Adrenal gland (tissue), 12 donors: ENCODE results near the gene BIK. TPM values are rescaled to one million over a fixed set of nuclear protein-coding genes. Genes with fewer than 3 reads are reported as not detected.

ENCODE experiments used
- DNase-seq, 7 donors: peaks; one replicate each; pipeline ENCODE4 v3.0.0-alpha.2; 2019 to 2020
- H3K27ac ChIP-seq, 5 donors: fragments of 200-600 bp; sonication (generic) in 4 of 5; 1 replicate in 3 of 5; 2 replicates in 2 of 5; pipeline versions ENCODE4 v1.5.1 to v1.8.0; 2016 to 2020; ENCODE audit warnings: mild to moderate bottlenecking in 1 of 5
- H3K27me3 ChIP-seq: fragments of 200-600 bp; 2 replicates; pipeline ENCODE4 v1.8.0; 2021
- H3K36me3 ChIP-seq, 2 donors: fragments of 200-600 bp; replicated peaks in 1 of 2; 1 replicate in 1 of 2; 2 replicates in 1 of 2; pipeline versions ENCODE4 v1.5.1 to v1.8.0; 2018 to 2022
- H3K4me1 ChIP-seq, 2 donors: fragments of 200-600 bp; replicated peaks in 1 of 2; 1 replicate in 1 of 2; 2 replicates in 1 of 2; pipeline versions ENCODE4 v1.5.1 to v1.8.0; 2018 to 2021
- H3K4me3 ChIP-seq, 4 donors: fragments of 200-600 bp; sonication (generic) in 3 of 4; one replicate each; pipeline ENCODE4 v1.5.1; 2016 to 2018
- H3K9me3 ChIP-seq, 3 donors: fragments of 200-600 bp; sonication (generic) in 1 of 3; replicated peaks in 1 of 3; 1 replicate in 2 of 3; 2 replicates in 1 of 3; pipeline versions ENCODE4 v1.5.1 to v1.8.0; 2016 to 2021
- CTCF ChIP-seq, 6 experiments: fragments of 450-650 bp in 4 of 6; fragments of 200-600 bp in 2 of 6; sonication (generic) in 1 of 6; IDR thresholded peaks; 1 replicate in 5 of 6; 2 replicates in 1 of 6; pipeline versions ENCODE4 v1.5.1 to v1.8.0; 2016 to 2021; ENCODE audit warnings: antibody characterized with exemption in 6 of 6, mild to moderate bottlenecking in 2 of 6, moderate library complexity in 1 of 6
- POLR2A ChIP-seq, 2 donors: fragments of 450-650 bp; IDR thresholded peaks; one replicate each; pipeline ENCODE4 v1.6.1; 2017; ENCODE audit warnings: antibody characterized with exemption in 2 of 2, mild to moderate bottlenecking in 2 of 2, moderate library complexity in 1 of 2
- WGBS, 4 donors: extraction: QIAGEN DNeasy Blood & Tissue Kit in 2 of 4; methylation state at CpG; one replicate each; pipeline versions ENCODE4 v1.1.5 to v1.1.7; 2013 to 2017; 5-methylcytosine and 5-hydroxymethylcytosine counted together
- intact Hi-C, 2 donors: fragments of 100-400 bp; cut with DNase I; formaldehyde crosslinking; loops; one replicate each; pipeline versions ENCODE4 v1.14.1 to v1.15.0; 2022 to 2023
- polyA plus RNA-seq, 3 donors: library from polyadenylated mRNA; stranded (reverse); fragments of 200-250 nt in 2 of 3; fragments of 350-450 nt in 1 of 3; fragmentation: Illumina TruSeq in 1 of 3; extraction: RNeasy Lipid Tissue Mini Kit (QIAGEN cat#74804) in 1 of 3; gene quantifications; one replicate each; pipeline ENCODE4 v1.2.3, GENCODE V29; 2013 to 2014
- total RNA-seq, 9 donors: library from RNA; depleted of rRNA in 4 of 9; stranded (reverse); fragments of >200 nt in 4 of 9; fragments of 120-200 nt in 1 of 9; fragmentation: NEBNext Ultra II Directional in 1 of 9; extraction: Animal tissue kit (Norgen Biotek cat#: 25700) in 1 of 9; gene quantifications; one replicate each; pipeline versions ENCODE4 v1.1.0 to v1.2.4, GENCODE V29; 2013 to 2023
- donor health status: healthy with polysubstance abuse.
- donor health status: Bipolar disorder and iron deficiency.
- donor health status: DM: yes; HTN: yes; CAD: no.
- donor health status: DM: no; HTN: no; CAD: no.
- donor health status: DM: no; HTN: no; CAD: no.
- donor health status: DM: yes; HTN: yes; CAD: no.

BIK gene
- total and polyA plus RNA-seq, 12 donors: 1.7 to 7.4 (median 3.0) TPM; not detected in 1

DNA sequence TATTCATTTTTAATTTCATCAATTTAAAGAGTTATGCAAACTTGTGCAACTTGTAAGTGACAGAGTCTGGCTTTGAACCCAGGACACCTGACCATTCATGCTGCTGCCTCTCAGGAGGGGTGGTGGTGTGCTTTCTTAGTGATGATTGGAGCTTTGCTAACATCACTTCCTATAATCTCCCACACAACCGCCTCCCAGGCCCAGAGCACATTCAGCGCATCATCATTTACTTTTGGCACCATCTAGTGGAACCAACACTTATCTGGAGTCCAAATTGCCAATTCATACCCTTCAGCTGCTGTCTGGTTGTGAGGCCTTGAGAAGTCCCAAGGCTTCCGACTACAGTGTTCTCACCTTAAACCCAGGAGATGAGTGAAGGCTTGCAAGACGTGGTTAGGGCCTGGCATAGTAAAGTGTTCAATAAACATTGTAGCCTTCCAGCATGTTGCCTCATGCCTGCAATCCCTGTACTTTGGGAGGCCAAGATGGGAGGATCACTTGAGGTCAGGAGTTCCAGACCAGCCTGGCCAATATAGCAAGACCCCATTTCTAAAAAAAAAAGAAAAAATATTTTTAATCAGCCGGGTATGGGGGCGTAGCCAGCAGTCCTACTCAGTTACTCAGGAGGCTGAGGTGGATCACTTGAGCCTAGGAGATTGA is 20.3 kb upstream of the BIK start:
- H3K27me3 ChIP-seq: no peaks in the 10 kb centered on the region
- intact Hi-C loops: no loop called here
- no peaks in the 10 kb centered on the region for H3K9me3 ChIP-seq
- TF ChIP-seq POLR2A (IDR thresholded peaks at IDR 0.05) (peak in 1 of 2 donors; percentile 4), CTCF (IDR thresholded peaks at IDR 0.05) (peak in 5 of 6 experiments; percentile 29 to 45 (median 39))
- H3K36me3 ChIP-seq: no peaks in the 10 kb centered on the region
- H3K4me1 ChIP-seq: peaks cover 0 to 12% of the 10 kb centered on the region in 2 donors
- DNase-seq: peak; percentile 51 to 84 (median 73)
- 41 to 46% (median 42%) methylated on average over 5 to 6 of the region's 6 CpGs for WGBS, 4 donors
- peak overlapping the region in 3 of 5 donors; percentile 12 to 61 (median 52) for H3K27ac ChIP-seq
- H3K4me3 ChIP-seq: no peak overlapping the region

GRCh38 chr22:43092085-43092484 is 18.5 kb upstream of the BIK start:
- no peaks in the 10 kb centered on the region for H3K27me3 ChIP-seq
- no peak overlapping the region for H3K4me3 ChIP-seq
- peaks cover 0 to 12% of the 10 kb centered on the region in 2 donors for H3K4me1 ChIP-seq
- no peaks in the 10 kb centered on the region for H3K36me3 ChIP-seq
- no peak overlapping the region for H3K27ac ChIP-seq
- 72 to 78% (median 76%) methylated on average over 9 of the region's 9 CpGs for WGBS, 4 donors
- DNase-seq: no peak
- intact Hi-C loops: no loop called here
- no peaks in the 10 kb centered on the region for H3K9me3 ChIP-seq
- no peak for TF ChIP-seq CTCF (IDR thresholded peaks at IDR 0.05)
- no peak for TF ChIP-seq POLR2A (IDR thresholded peaks at IDR 0.05)

- Histone ChIP-seq H3K4me3 (no peak overlapping the region), H3K27ac (peak overlapping the region in 4 of 5 donors; percentile 51 to 82 (median 57)), H3K4me1 (peaks cover 0 to 8% of the 10 kb centered on the region in 2 donors), H3K36me3 (no peaks in the 10 kb centered on the region), H3K9me3 (no peaks in the 10 kb centered on the region), H3K27me3 (no peaks in the 10 kb centered on the region)
- WGBS, 4 donors: 32 to 38% (median 36%) methylated on average over 7 of the region's 7 CpGs
- DNase-seq: peak; percentile 85 to 98 (median 95)
- TF ChIP-seq CTCF (IDR thresholded peaks at IDR 0.05) (peak in 5 of 6 experiments; percentile 22 to 47 (median 39)), POLR2A (IDR thresholded peaks at IDR 0.05) (peak in 1 of 2 donors; percentile 50)
- intact Hi-C loops: no loop called here
Measured at GRCh38 chr22:43094085-43094484, 16.5 kb upstream of the BIK start.

DNA sequence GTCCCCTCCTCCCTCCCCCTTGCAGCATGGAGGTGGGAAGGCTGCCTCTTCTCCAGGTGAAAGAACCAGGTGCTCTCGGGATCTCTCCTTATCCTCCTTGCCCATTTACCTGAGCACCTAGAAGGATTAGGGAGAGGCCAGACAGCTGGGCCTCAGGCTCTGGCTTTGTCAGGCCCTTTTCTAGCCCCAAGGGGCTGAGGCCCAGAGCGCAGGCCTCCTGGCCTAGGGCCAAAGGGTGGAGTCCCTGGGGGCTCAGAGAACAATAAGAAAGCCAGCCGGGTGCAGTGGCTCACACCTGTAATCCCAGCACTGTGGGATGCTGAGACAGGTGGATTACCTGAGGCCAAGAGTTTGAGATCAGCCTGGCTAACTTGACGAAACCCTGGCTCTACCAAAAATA is 16.0 kb upstream of the BIK start:
- Histone ChIP-seq H3K36me3 (no peaks in the 10 kb centered on the region), H3K9me3 (no peaks in the 10 kb centered on the region), H3K4me3 (no peak overlapping the region), H3K27me3 (no peaks in the 10 kb centered on the region), H3K27ac (peak overlapping the region in 3 of 5 donors; percentile 51 to 82 (median 63)), H3K4me1 (peaks cover 0 to 5% of the 10 kb centered on the region in 2 donors)
- intact Hi-C loops: no loop called here
- no peak for DNase-seq
- 79 to 86% (median 86%) methylated on average over 4 of the region's 4 CpGs for WGBS, 4 donors
- no peak for TF ChIP-seq CTCF (IDR thresholded peaks at IDR 0.05)
